GM06990 (cell line): ENCODE results near the gene KCTD20.
"Not testable (repeated sequence)": the region's sequence is repeated elsewhere in the genome, so short reads cannot be mapped to it uniquely, and the experiment has no call there.

Source experiments
- DNase-seq: peaks from one replicate; pipeline ENCODE4 v3.0.0-alpha.2; 2011; ENCODE audit not compliant: insufficient read length; ENCODE audit errors: extremely low read depth
- H3K27me3 ChIP-seq: replicated peaks from 2 replicates; pipeline ENCODE4 v1.6.0; 2011; ENCODE audit warnings: low read length; ENCODE audit not compliant: control insufficient read depth, insufficient read depth
- H3K36me3 ChIP-seq: 2 replicates; pipeline ENCODE4 v1.5.1; 2011; ENCODE audit warnings: low read length; ENCODE audit not compliant: control insufficient read depth, insufficient read depth
- H3K4me3 ChIP-seq: replicated peaks from 2 replicates; pipeline ENCODE4 v1.5.1; 2011; ENCODE audit warnings: low read depth, mild to moderate bottlenecking, control low read depth, low read length
- CTCF ChIP-seq: IDR thresholded peaks from 2 replicates; pipeline ENCODE4 v1.5.1; 2011; ENCODE audit warnings: low read length, control low read depth, mild to moderate bottlenecking, inconsistent platforms; ENCODE audit not compliant: insufficient read depth, poor library complexity, severe bottlenecking

KCTD20 gene

GRCh38 chr6:36467625-36468024 lies 24.8 kb downstream of the KCTD20 start:
- DNase-seq, result no peak
- Histone ChIP-seq H3K4me3 (no peak overlapping the region), H3K27me3 (no peaks in the 10 kb centered on the region), H3K36me3 (no peaks in the 10 kb centered on the region; the same call in none of the 2 replicates)
- no peak for TF ChIP-seq CTCF

DNA sequence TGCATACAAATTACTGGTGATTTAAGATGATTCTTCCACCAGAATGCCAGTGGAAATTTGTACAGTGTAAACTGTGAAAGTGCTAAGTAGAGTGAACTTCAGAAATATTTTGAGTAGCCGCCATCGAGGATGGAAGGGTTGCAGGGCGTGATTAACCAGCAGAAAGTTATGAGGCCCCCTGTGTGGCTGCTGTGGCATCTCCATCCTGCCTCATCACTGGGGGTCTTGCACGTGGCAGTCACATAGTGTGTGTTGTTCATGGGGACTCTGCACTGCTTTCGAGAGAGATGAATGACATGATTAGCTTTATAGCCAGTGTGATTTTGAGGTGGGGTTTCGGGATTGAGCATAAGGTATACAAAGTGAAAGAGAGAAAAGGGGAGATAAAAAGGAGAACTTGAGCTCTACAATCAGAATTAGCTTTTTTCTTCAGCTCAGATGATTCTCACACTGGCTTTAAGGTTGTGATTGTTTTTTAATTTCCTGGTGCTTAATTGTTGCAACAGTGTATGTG lies 26.4 kb downstream of the KCTD20 start:
- no peak for DNase-seq
- no peak overlapping the region for H3K4me3 ChIP-seq
- H3K36me3 ChIP-seq, result no peaks in the 10 kb centered on the region; the same call in none of the 2 replicates
- TF ChIP-seq CTCF, result no peak
- no peaks in the 10 kb centered on the region for H3K27me3 ChIP-seq

DNA sequence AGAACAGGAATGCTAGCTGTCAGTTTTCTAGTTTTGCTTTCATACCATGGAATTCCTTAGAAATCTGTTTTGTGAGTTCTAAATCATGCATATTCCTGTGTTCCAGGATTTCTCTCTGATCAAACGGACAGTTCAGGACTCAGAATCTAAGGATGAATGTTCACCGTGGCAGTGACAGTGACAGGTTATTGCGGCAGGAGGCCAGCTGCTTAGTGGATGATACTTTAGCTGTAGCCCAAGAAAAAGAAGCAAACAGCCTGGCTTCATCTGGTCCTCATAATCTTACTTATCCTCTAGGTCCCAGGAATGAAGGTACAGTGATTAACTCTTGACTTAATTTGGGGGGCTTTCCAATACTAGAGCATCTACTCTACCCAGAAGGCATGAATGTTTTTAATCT lies 27.1 kb downstream of the KCTD20 start:
- DNase-seq, result no peak
- no peak for TF ChIP-seq CTCF
- no peaks in the 10 kb centered on the region for H3K27me3 ChIP-seq
- H3K4me3 ChIP-seq, result no peak overlapping the region
- H3K36me3 ChIP-seq, result no peaks in the 10 kb centered on the region; the same call in none of the 2 replicates

- H3K36me3 ChIP-seq, result peaks cover 1% of the 10 kb centered on the region
- no peak overlapping the region for H3K4me3 ChIP-seq
- TF ChIP-seq CTCF, result no peak
- H3K27me3 ChIP-seq, result no peaks in the 10 kb centered on the region
- DNase-seq, result no peak
Measured at GRCh38 chr6:36478051-36478526, 35.3 kb downstream of the KCTD20 start.

DNA sequence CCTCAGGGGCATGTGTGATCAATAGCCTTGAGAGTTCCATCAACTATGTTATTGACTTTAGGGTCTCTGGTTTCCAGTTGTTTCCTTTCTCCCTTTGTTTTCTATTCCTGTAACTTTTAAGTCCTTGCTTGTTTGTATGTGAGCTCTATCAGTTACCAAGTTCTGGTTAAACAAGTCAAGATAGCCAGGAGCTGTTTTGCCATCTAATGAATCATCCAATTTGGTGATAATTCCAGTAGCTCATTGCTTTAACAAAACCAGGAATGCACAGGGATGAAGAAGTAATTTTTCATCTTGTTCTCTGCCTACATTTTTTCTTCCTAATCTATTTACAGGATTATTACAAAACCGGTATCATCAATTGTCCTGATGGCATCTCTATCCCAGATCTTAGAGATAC lies 36.5 kb downstream of the KCTD20 start:
- H3K36me3 ChIP-seq, result peaks cover 1% of the 10 kb centered on the region
- H3K27me3 ChIP-seq, result no peaks in the 10 kb centered on the region
- H3K4me3 ChIP-seq, result no peak overlapping the region
- no peak for TF ChIP-seq CTCF
- no peak for DNase-seq

- not testable (repeated sequence) for H3K27me3 ChIP-seq, DNase-seq, H3K4me3 ChIP-seq
- peaks cover 13% of the 10 kb centered on the region for H3K36me3 ChIP-seq
Measured at GRCh38 chr6:36483326-36483725, 40.5 kb downstream of the KCTD20 start.
